Smooth muscle cell (in vitro differentiated cells): ENCODE measurements around the gene HSPB8. TPM values are rescaled to one million over a fixed set of nuclear protein-coding genes. Genes with fewer than 3 reads are reported as not detected.

ENCODE experiments used
- DNase-seq: peaks from one replicate; lab custom pipeline; 2025; ENCODE audit not compliant: unreplicated experiment; lab: John Stamatoyannopoulos, UW
- H2AFZ ChIP-seq: fragments of 200-600 bp; sonication (generic); 2 replicates; pipeline ENCODE4 v1.6.0; 2016; ENCODE audit warnings: antibody characterized with exemption, low read depth, mild to moderate bottlenecking
- H3F3A ChIP-seq: fragments of 200-600 bp; sonication (generic); 2 replicates; pipeline ENCODE4 v1.6.0; 2017; ENCODE audit warnings: antibody characterized with exemption, low read depth
- H3K27ac ChIP-seq: fragments of 200-600 bp; sonication (generic); 2 replicates; pipeline ENCODE4 v1.5.1; 2016; ENCODE audit warnings: low read depth, mild to moderate bottlenecking
- H3K27me3 ChIP-seq: fragments of 200-600 bp; sonication (generic); 2 replicates; pipeline ENCODE4 v1.6.1; 2016; ENCODE audit warnings: low read depth, mild to moderate bottlenecking
- H3K36me3 ChIP-seq: fragments of 200-600 bp; sonication (generic); 2 replicates; pipeline ENCODE4 v1.5.1; 2016; ENCODE audit warnings: low read depth
- H3K4me1 ChIP-seq: fragments of 200-600 bp; sonication (generic); 2 replicates; pipeline ENCODE4 v1.5.1; 2016; ENCODE audit warnings: low read depth
- H3K4me2 ChIP-seq: fragments of 200-600 bp; sonication (generic); 2 replicates; pipeline ENCODE4 v1.6.0; 2016; ENCODE audit warnings: mild to moderate bottlenecking
- H3K4me3 ChIP-seq: fragments of 200-600 bp; sonication (generic); 2 replicates; pipeline ENCODE4 v1.5.1; 2016; ENCODE audit warnings: mild to moderate bottlenecking
- H3K79me2 ChIP-seq: fragments of 200-600 bp; sonication (generic); 2 replicates; pipeline ENCODE4 v1.6.0; 2016; ENCODE audit warnings: low read depth, mild to moderate bottlenecking
- H3K9ac ChIP-seq: fragments of 200-600 bp; sonication (generic); 2 replicates; pipeline ENCODE4 v1.6.0; 2016; ENCODE audit warnings: low read depth
- H3K9me3 ChIP-seq: fragments of 200-600 bp; sonication (generic); replicated peaks from 2 replicates; pipeline ENCODE4 v1.5.1; 2016; ENCODE audit warnings: low read depth
- H4K20me1 ChIP-seq: fragments of 200-600 bp; sonication (generic); 2 replicates; pipeline ENCODE4 v1.6.0; 2016; ENCODE audit warnings: low read depth
- CTCF ChIP-seq: fragments of 200-600 bp; sonication (generic); IDR thresholded peaks from 2 replicates; pipeline ENCODE4 v1.5.1; 2017; ENCODE audit warnings: borderline replicate concordance, mild to moderate bottlenecking, antibody characterized with exemption; ENCODE audit not compliant: insufficient read depth, poor library complexity, severe bottlenecking
- WGBS: methylation state at CpG from one replicate; pipeline ENCODE4 v1.1.7; 2016; ENCODE audit warnings: low lambda C conversion rate; 5-methylcytosine and 5-hydroxymethylcytosine counted together
- polyA plus RNA-seq: library from polyadenylated mRNA; unstranded; fragments of >200 nt; fragmentation: Nextera tagmentation; extraction: Ambion mirVana; gene quantifications from 2 replicates; pipeline ENCODE4 v1.2.1, GENCODE V29; 2016
- total RNA-seq: library from RNA; depleted of rRNA; stranded (reverse); fragments of >200 nt; gene quantifications from 2 replicates; pipeline ENCODE4 v1.2.3, GENCODE V29; 2014

The HSPB8 gene
- total and polyA plus RNA-seq, 2 experiments from 2014 or later = 38.4 to 103 TPM

GRCh38 chr12:119222222-119222951 is 43.7 kb downstream of the HSPB8 start:
- no peaks in the 10 kb centered on the region for H3K79me2 ChIP-seq
- DNase-seq = no peak
- H3K9ac ChIP-seq = no peak overlapping the region
- no peak overlapping the region for H3K4me2 ChIP-seq
- H3K36me3 ChIP-seq = no peaks in the 10 kb centered on the region
- no peaks in the 10 kb centered on the region for H3K4me1 ChIP-seq
- no peak overlapping the region for H3K27ac ChIP-seq
- H3K27me3 ChIP-seq = no peaks in the 10 kb centered on the region
- H2AFZ ChIP-seq = no peak overlapping the region
- no peaks in the 10 kb centered on the region for H4K20me1 ChIP-seq
- TF ChIP-seq CTCF = no peak
- WGBS = 83% methylated on average over 5 of the region's 5 CpGs
- H3K4me3 ChIP-seq = no peak overlapping the region
- no peaks in the 10 kb centered on the region for H3F3A ChIP-seq
- no peaks in the 10 kb centered on the region for H3K9me3 ChIP-seq

- no peak overlapping the region for H3K4me3 ChIP-seq
- H3K36me3 ChIP-seq = no peaks in the 10 kb centered on the region
- no peak overlapping the region for H2AFZ ChIP-seq
- no peaks in the 10 kb centered on the region for H3F3A ChIP-seq
- no peaks in the 10 kb centered on the region for H3K9me3 ChIP-seq
- no peaks in the 10 kb centered on the region for H3K27me3 ChIP-seq
- no peak for TF ChIP-seq CTCF
- 58% methylated on average over 4 of the region's 4 CpGs for WGBS
- no peak overlapping the region for H3K9ac ChIP-seq
- no peak overlapping the region for H3K27ac ChIP-seq
- H3K4me2 ChIP-seq = no peak overlapping the region
- H3K79me2 ChIP-seq = no peaks in the 10 kb centered on the region
- DNase-seq = no peak
- H3K4me1 ChIP-seq = no peaks in the 10 kb centered on the region
- no peaks in the 10 kb centered on the region for H4K20me1 ChIP-seq
Observed at GRCh38 chr12:119225454-119225853, 46.7 kb downstream of the HSPB8 start.

- Histone ChIP-seq H3K9me3 (no peaks in the 10 kb centered on the region), H3F3A (no peaks in the 10 kb centered on the region), H3K36me3 (no peaks in the 10 kb centered on the region), H3K9ac (no peak overlapping the region), H3K27ac (no peak overlapping the region), H3K79me2 (no peaks in the 10 kb centered on the region), H3K4me1 (no peaks in the 10 kb centered on the region), H2AFZ (no peak overlapping the region), H4K20me1 (no peaks in the 10 kb centered on the region), H3K27me3 (no peaks in the 10 kb centered on the region), H3K4me2 (no peak overlapping the region), H3K4me3 (no peak overlapping the region)
- DNase-seq = no peak
- TF ChIP-seq CTCF = no peak
- WGBS = 79% methylated on average over 3 of the region's 3 CpGs
Observed at GRCh38 chr12:119227292-119227691, 48.6 kb downstream of the HSPB8 start.

- 95% methylated on average over 2 of the region's 2 CpGs for WGBS
Observed at GRCh38 chr12:119229205-119229604, 50.5 kb downstream of the HSPB8 start.

More at GRCh38 chr12:119229205-119229604, 50.5 kb downstream of the HSPB8 start:
- Histone ChIP-seq H3K27me3 (no peaks in the 10 kb centered on the region), H3K9ac (no peak overlapping the region), H3K36me3 (no peaks in the 10 kb centered on the region), H2AFZ (no peak overlapping the region), H3K4me3 (no peak overlapping the region), H3K4me2 (no peak overlapping the region), H3F3A (no peaks in the 10 kb centered on the region), H3K4me1 (no peaks in the 10 kb centered on the region), H3K9me3 (no peaks in the 10 kb centered on the region), H3K27ac (no peak overlapping the region), H4K20me1 (no peaks in the 10 kb centered on the region), H3K79me2 (no peaks in the 10 kb centered on the region)
- no peak for DNase-seq
- TF ChIP-seq CTCF = no peak
